Measurements from ENCODE around the gene UBR2.

Gene UBR2

GRCh38 chr6:42563697-42564505, at the start of gene UBR2:
Gene UBR2 (plus strand): TSS chr6:42564029. CDS start chr6:42564320, 291 bp downstream.
- DNase-seq: peak; percentile 90 to 93

GRCh38 chr6:42514745-42515144, 49.1 kb upstream of the UBR2 start:
- DNase-seq: no peak

- no peak for DNase-seq
Measured at GRCh38 chr6:42519779-42520178, 44.0 kb upstream of the UBR2 start.

- DNase-seq: no peak
Measured at GRCh38 chr6:42520786-42521607, 42.8 kb upstream of the UBR2 start.

- no peak for DNase-seq
Measured at GRCh38 chr6:42522036-42522435, 41.8 kb upstream of the UBR2 start.

GRCh38 chr6:42522942-42523814, 40.7 kb upstream of the UBR2 start:
- no peak for DNase-seq

GRCh38 chr6:42525206-42525605, 38.6 kb upstream of the UBR2 start:
- no peak for DNase-seq

- DNase-seq: no peak
Measured at GRCh38 chr6:42526616-42527015, 37.2 kb upstream of the UBR2 start.

- DNase-seq: no peak
Measured at GRCh38 chr6:42527204-42527603, 36.6 kb upstream of the UBR2 start.

GRCh38 chr6:42530296-42530695, 33.5 kb upstream of the UBR2 start:
- no peak for DNase-seq

GRCh38 chr6:42530751-42531150, 33.1 kb upstream of the UBR2 start:
- no peak for DNase-seq

- DNase-seq: peak in 1 of 2 experiments; percentile 4
Measured at GRCh38 chr6:42532038-42532669, 31.7 kb upstream of the UBR2 start.

- DNase-seq: no peak
Measured at GRCh38 chr6:42533794-42534193, 30.0 kb upstream of the UBR2 start.

- DNase-seq: no peak
Measured at GRCh38 chr6:42537536-42537935, 26.3 kb upstream of the UBR2 start.

GRCh38 chr6:42539135-42539534, 24.7 kb upstream of the UBR2 start:
- no peak for DNase-seq

GRCh38 chr6:42545226-42545773, 18.5 kb upstream of the UBR2 start:
- DNase-seq: no peak

GRCh38 chr6:42547407-42548329, 16.2 kb upstream of the UBR2 start:
- peak; percentile 81 to 85 for DNase-seq

- no peak for DNase-seq
Measured at GRCh38 chr6:42550277-42550676, 13.6 kb upstream of the UBR2 start.

GRCh38 chr6:42551217-42551616, 12.6 kb upstream of the UBR2 start:
- no peak for DNase-seq

GRCh38 chr6:42552380-42552779, 11.4 kb upstream of the UBR2 start:
- no peak for DNase-seq

Measured in activated CD4-positive, alpha-beta T cell treated with anti-CD3 and anti-CD28 coated beads, Interleukin-2, amount 50 U/mL, for 4 hours (primary cell).